A549 (cell line): ENCODE data around the gene SORCS1. TPM values are rescaled to one million over a fixed set of nuclear protein-coding genes. Genes with fewer than 3 reads are reported as not detected.

Experiments used
- ATAC-seq, 2 experiments: fragments of 200-7000 bp in 1 of 2; fragments of >200 bp in 1 of 2; cut with Nextera tagmentation in 1 of 2; cut with Tn5 transposase in 1 of 2; 3 replicates each; pipeline versions ENCODE4 v1.8.0 to v1.9.1; 2018 to 2020; ENCODE audit warnings: mild to moderate bottlenecking in 1 of 2, moderate library complexity in 1 of 2
- CTCF ChIA-PET: fragments of 300-600 bp; sonication (Branson Sonifier 250); formaldehyde crosslinking; extraction: SDS; loops from one replicate; lab custom pipeline; 2021; ENCODE audit warnings: antibody characterized with exemption, inconsistent platforms; lab: Yijun Ruan, JAX
- POLR2A ChIA-PET: fragments of 350-600 bp; formaldehyde crosslinking; extraction: SDS; loops from one replicate; lab custom pipeline; 2021; ENCODE audit warnings: antibody characterized with exemption, inconsistent platforms; lab: Yijun Ruan, JAX
- DNase-seq, 2 experiments: peaks; one replicate each; pipeline versions ENCODE4 v3.0.0 to v3.0.0-alpha.2; 2011 to 2016; ENCODE audit warnings: low read depth in 1 of 2, low spot score in 1 of 2
- FAIRE-seq: peaks from 2 replicates; lab custom pipeline; 2011; peaks lifted over from hg19 to GRCh38; lab: Jason Lieb, UNC
- H3K27ac ChIP-seq, 2 experiments: fragments of >200 bp; sonication (Bioruptor Twin); formaldehyde crosslinking; 3 replicates each; pipeline ENCODE4 v1.5.1; 2016 to 2017
- H3K4me1 ChIP-seq: fragments of >200 bp; sonication (Bioruptor Twin); formaldehyde crosslinking; 3 replicates; pipeline ENCODE4 v1.6.1; 2016
- H3K4me2 ChIP-seq: fragments of >200 bp; sonication (Bioruptor Twin); formaldehyde crosslinking; 3 replicates; pipeline ENCODE4 v1.6.1; 2016
- H3K4me3 ChIP-seq: fragments of >200 bp; sonication (Bioruptor Twin); formaldehyde crosslinking; 3 replicates; pipeline ENCODE4 v1.5.1; 2016
- H3K9me3 ChIP-seq: fragments of >200 bp; sonication (Bioruptor Twin); formaldehyde crosslinking; 3 replicates; pipeline ENCODE4 v1.6.1; 2016
- CBX8 ChIP-seq: fragments of 200-600 bp; sonication (generic); IDR thresholded peaks from 2 replicates; pipeline ENCODE4 v1.6.1; 2016
- CEBPB ChIP-seq, 2 experiments: fragments of >200 bp in 1 of 2; sonication (Bioruptor Twin) in 1 of 2; formaldehyde crosslinking in 1 of 2; IDR thresholded peaks; 2 replicates each; pipeline ENCODE4 v1.6.1; 2012 to 2016
- EHF ChIP-seq: fragments of 250-450 bp; sonication (Bioruptor Pico); IDR thresholded peaks from 2 replicates; pipeline ENCODE4 v1.5.0; 2020; ENCODE audit warnings: mild to moderate bottlenecking
- EP300 ChIP-seq, 2 experiments: fragments of >200 bp; sonication (Bioruptor Twin); formaldehyde crosslinking; IDR thresholded peaks; 2 replicates in 1 of 2; 3 replicates in 1 of 2; pipeline ENCODE4 v1.6.1; 2016 to 2017
- ESRRA ChIP-seq: fragments of 150-350 bp; IDR thresholded peaks from 2 replicates; pipeline ENCODE4 v1.6.1; 2014; ENCODE audit warnings: mild to moderate bottlenecking, low read length, borderline replicate concordance
- FOSB ChIP-seq: fragments of 250-450 bp; sonication (Bioruptor Pico); IDR thresholded peaks from 2 replicates; pipeline ENCODE4 v1.5.0; 2020; ENCODE audit warnings: mild to moderate bottlenecking, moderate library complexity
- FOSL2 ChIP-seq, 2 experiments: fragments of 450-650 bp in 1 of 2; fragments of >200 bp in 1 of 2; sonication (Bioruptor Twin) in 1 of 2; formaldehyde crosslinking; IDR thresholded peaks; 2 replicates each; pipeline versions ENCODE4 v1.5.0 to v1.6.1; 2016 to 2020; ENCODE audit warnings: mild to moderate bottlenecking in 1 of 2, moderate library complexity in 1 of 2
- HDAC2 ChIP-seq: fragments of 200-600 bp; sonication (generic); IDR thresholded peaks from 2 replicates; pipeline ENCODE4 v1.6.1; 2016
- HOXA7 ChIP-seq: fragments of 250-450 bp; sonication (Bioruptor Pico); IDR thresholded peaks from 2 replicates; pipeline ENCODE4 v1.5.0; 2020; ENCODE audit warnings: mild to moderate bottlenecking, moderate library complexity
- HOXB13 ChIP-seq: fragments of 250-450 bp; sonication (Bioruptor Pico); IDR thresholded peaks from 2 replicates; pipeline ENCODE4 v1.5.0; 2020; ENCODE audit warnings: low read depth, mild to moderate bottlenecking, moderate library complexity
- HOXB5 ChIP-seq: fragments of 250-450 bp; sonication (Bioruptor Pico); IDR thresholded peaks from 2 replicates; pipeline ENCODE4 v1.5.0; 2020; ENCODE audit warnings: mild to moderate bottlenecking, moderate library complexity
- KDM1A ChIP-seq: fragments of 200-600 bp; sonication (generic); IDR thresholded peaks from 2 replicates; pipeline ENCODE4 v1.6.1; 2016; ENCODE audit warnings: low read depth, mild to moderate bottlenecking
- MAFK ChIP-seq: fragments of 450-650 bp; IDR thresholded peaks from 2 replicates; pipeline ENCODE4 v1.6.1; 2014; ENCODE audit not compliant: partially characterized antibody
- NR3C1 ChIP-seq: fragments of >200 bp; sonication (Bioruptor Twin); formaldehyde crosslinking; IDR thresholded peaks from 3 replicates; pipeline ENCODE4 v1.6.1; 2017
- PHF8 ChIP-seq: fragments of 200-600 bp; sonication (generic); IDR thresholded peaks from 2 replicates; pipeline ENCODE4 v1.6.1; 2016; ENCODE audit warnings: low read depth, mild to moderate bottlenecking, antibody characterized with exemption, moderate library complexity, borderline replicate concordance
- RAD21 ChIP-seq, 2 experiments: fragments of >200 bp in 1 of 2; sonication (Bioruptor Twin) in 1 of 2; formaldehyde crosslinking in 1 of 2; IDR thresholded peaks in 1 of 2; conservative IDR thresholded peaks in 1 of 2; 2 replicates in 1 of 2; 3 replicates in 1 of 2; pipeline ENCODE4 v1.6.1; 2012 to 2018; ENCODE audit warnings: inconsistent platforms in 1 of 2
- RARB ChIP-seq: fragments of 250-450 bp; sonication (Bioruptor Pico); IDR thresholded peaks from 2 replicates; pipeline ENCODE4 v1.8.0; 2021; ENCODE audit warnings: mild to moderate bottlenecking, moderate library complexity
- RCOR1 ChIP-seq: fragments of 150-350 bp; IDR thresholded peaks from 2 replicates; pipeline ENCODE4 v1.6.1; 2014; ENCODE audit warnings: antibody characterized with exemption, low read length, low read depth
- RFX5 ChIP-seq: fragments of 450-650 bp; IDR thresholded peaks from 2 replicates; pipeline ENCODE4 v1.7.1; 2014; ENCODE audit warnings: antibody characterized with exemption, mild to moderate bottlenecking, moderate library complexity
- RNF2 ChIP-seq: fragments of 200-600 bp; sonication (generic); IDR thresholded peaks from 2 replicates; pipeline ENCODE4 v1.6.1; 2016; ENCODE audit warnings: low read depth, mild to moderate bottlenecking, antibody characterized with exemption, moderate library complexity, borderline replicate concordance
- TFCP2L1 ChIP-seq: fragments of 250-450 bp; sonication (Bioruptor Pico); IDR thresholded peaks from 2 replicates; pipeline ENCODE4 v1.5.0; 2021; ENCODE audit warnings: mild to moderate bottlenecking
- TP53 ChIP-seq: fragments of 250-450 bp; sonication (Bioruptor Pico); IDR thresholded peaks from 2 replicates; pipeline ENCODE4 v1.5.0; 2021; ENCODE audit warnings: mild to moderate bottlenecking, moderate library complexity
- ZFP36 ChIP-seq: fragments of 450-650 bp; IDR thresholded peaks from 2 replicates; pipeline ENCODE4 v1.6.1; 2014; ENCODE audit warnings: borderline replicate concordance; ENCODE audit not compliant: partially characterized antibody
- ZNF302 ChIP-seq: fragments of 250-450 bp; sonication (Bioruptor Pico); IDR thresholded peaks from 2 replicates; pipeline ENCODE4 v1.9.0; 2021; ENCODE audit warnings: inconsistent platforms, mild to moderate bottlenecking, moderate library complexity
- ZSCAN20 ChIP-seq: fragments of 250-450 bp; sonication (Bioruptor Pico); IDR thresholded peaks from 2 replicates; pipeline ENCODE4 v1.8.0; 2022; ENCODE audit warnings: mild to moderate bottlenecking, moderate library complexity
- WGBS: methylation state at CpG from one replicate; pipeline ENCODE4 v1.1.6; 2017; ENCODE audit errors: missing lambda C conversion rate; 5-methylcytosine and 5-hydroxymethylcytosine counted together
- polyA plus RNA-seq, 4 experiments: library from polyadenylated mRNA; depleted of rRNA in 3 of 4; stranded (reverse); fragments of >200 nt; fragmentation: RNase III in 1 of 4; extraction: RNeasy Plus Mini Kit Qiagen cat#74134 plus additional on column Dnase treatment in 1 of 4; gene quantifications; 2 replicates in 3 of 4; 3 replicates in 1 of 4; pipeline ENCODE4 v1.2.3, GENCODE V29; 2011 to 2017
- TF ChIP-seq, protein P1 (sequence below): fragments of 150-350 bp; IDR thresholded peaks from 2 replicates; pipeline ENCODE4 v1.6.1; 2014; ENCODE audit warnings: low read depth, mild to moderate bottlenecking, low read length
- TF ChIP-seq, protein P2 (sequence below): IDR thresholded peaks from 2 replicates; pipeline ENCODE4 v1.6.1; 2012
- TF ChIP-seq, protein P3 (sequence below): IDR thresholded peaks from 2 replicates; pipeline ENCODE4 v1.6.1; 2012; ENCODE audit warnings: low read depth, borderline replicate concordance
- TF ChIP-seq, protein P4 (sequence below): fragments of 250-450 bp; sonication (Bioruptor Pico); IDR thresholded peaks from 2 replicates; pipeline ENCODE4 v1.5.0; 2020; ENCODE audit warnings: low read depth, mild to moderate bottlenecking, moderate library complexity

The SORCS1 gene
- polyA plus RNA-seq, 2 of the 4 experiments (the other 2 are of a cell fraction), result not detected

DNA sequence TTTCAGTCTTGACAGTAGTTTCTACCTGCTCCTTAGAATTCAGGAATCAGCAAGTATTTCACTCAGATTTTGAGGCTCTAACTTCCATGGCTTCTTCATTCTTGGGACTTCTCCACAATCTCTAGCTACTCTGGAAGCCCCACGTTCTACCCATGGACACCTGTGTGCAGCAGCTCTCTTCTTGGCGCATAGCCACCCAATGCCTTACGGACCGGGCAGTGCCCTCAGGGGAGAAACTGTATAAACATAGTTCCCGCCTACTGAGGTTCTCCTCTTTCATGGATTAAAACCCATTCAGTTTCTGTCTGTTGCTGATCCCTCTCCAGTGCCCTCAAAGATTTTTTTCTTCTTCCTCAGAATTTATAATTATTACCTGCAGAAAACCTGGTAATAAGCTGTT is 177.1 kb downstream of the SORCS1 start:
- CTCF ChIA-PET, result interaction anchor here (0.7 kb wide), 1 partner anchor 143 kb away, joined by 3 read pairs; no protein-coding TSS in a partner anchor
- H3K4me3 ChIP-seq, result no peak overlapping the region
- 13% methylated on average over 5 of the region's 5 CpGs for WGBS
- H3K9me3 ChIP-seq, result no peaks in the 10 kb centered on the region
- TF ChIP-seq FOSL2 (IDR thresholded peaks at IDR 0.05) (no peak), FOSL2 (CRISPR knock-in tag; IDR thresholded peaks at IDR 0.05) (no peak), TP53 (no peak), CBX8 (no peak), KDM1A (no peak), HOXB5 (CRISPR knock-in tag) (no peak), ZSCAN20 (CRISPR knock-in tag) (no peak), FOSB (CRISPR knock-in tag) (no peak), RFX5 (no peak), RAD21 (conservative IDR thresholded peaks at IDR 0.05 in 1 of 2, IDR thresholded peaks at IDR 0.05 in 1 of 2) (no peak), NR3C1 (no peak), RCOR1 (no peak), RNF2 (no peak), ZFP36 (no peak), HDAC2 (no peak), PHF8 (no peak), HOXB13 (CRISPR knock-in tag) (no peak), HOXA7 (no peak)
- TF ChIP-seq, protein P1, sequence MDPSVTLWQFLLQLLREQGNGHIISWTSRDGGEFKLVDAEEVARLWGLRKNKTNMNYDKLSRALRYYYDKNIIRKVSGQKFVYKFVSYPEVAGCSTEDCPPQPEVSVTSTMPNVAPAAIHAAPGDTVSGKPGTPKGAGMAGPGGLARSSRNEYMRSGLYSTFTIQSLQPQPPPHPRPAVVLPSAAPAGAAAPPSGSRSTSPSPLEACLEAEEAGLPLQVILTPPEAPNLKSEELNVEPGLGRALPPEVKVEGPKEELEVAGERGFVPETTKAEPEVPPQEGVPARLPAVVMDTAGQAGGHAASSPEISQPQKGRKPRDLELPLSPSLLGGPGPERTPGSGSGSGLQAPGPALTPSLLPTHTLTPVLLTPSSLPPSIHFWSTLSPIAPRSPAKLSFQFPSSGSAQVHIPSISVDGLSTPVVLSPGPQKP, result no peak
- TF ChIP-seq, protein P2, sequence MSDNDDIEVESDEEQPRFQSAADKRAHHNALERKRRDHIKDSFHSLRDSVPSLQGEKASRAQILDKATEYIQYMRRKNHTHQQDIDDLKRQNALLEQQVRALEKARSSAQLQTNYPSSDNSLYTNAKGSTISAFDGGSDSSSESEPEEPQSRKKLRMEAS, result no peak
- TF ChIP-seq, protein P3, sequence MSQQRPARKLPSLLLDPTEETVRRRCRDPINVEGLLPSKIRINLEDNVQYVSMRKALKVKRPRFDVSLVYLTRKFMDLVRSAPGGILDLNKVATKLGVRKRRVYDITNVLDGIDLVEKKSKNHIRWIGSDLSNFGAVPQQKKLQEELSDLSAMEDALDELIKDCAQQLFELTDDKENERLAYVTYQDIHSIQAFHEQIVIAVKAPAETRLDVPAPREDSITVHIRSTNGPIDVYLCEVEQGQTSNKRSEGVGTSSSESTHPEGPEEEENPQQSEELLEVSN, result no peak
- no peak overlapping the region for H3K27ac ChIP-seq
- ATAC-seq, result no peak
- no peak overlapping the region for H3K4me2 ChIP-seq
- DNase-seq, result no peak
- POLR2A ChIA-PET, result no interaction called here
- no peak for FAIRE-seq
- H3K4me1 ChIP-seq, result no peaks in the 10 kb centered on the region

DNA sequence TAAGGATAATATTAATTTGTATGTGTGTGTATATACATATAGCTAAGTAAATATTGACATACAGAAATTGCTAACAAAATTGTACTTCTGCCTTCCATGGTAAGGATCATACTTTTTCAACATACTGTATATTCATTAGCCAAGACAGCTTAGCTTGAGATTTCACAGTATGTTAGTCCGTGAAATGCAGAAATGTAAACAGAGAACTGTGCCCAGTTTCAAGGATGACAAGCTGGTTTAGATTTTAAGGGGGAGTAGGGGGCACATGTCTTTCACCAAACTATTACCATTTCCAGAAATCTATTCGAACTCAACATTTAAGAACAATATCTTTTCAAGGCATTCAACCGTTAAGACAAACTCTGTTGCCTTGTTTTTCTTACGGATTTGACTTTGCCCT is 182.2 kb downstream of the SORCS1 start:
- no peak for TF ChIP-seq ZNF302 (CRISPR knock-in tag)
- no peak overlapping the region for H3K27ac ChIP-seq
- no peak overlapping the region for H3K4me2 ChIP-seq
- no peak overlapping the region for H3K4me3 ChIP-seq
- DNase-seq (no peak), ATAC-seq (no peak), FAIRE-seq (no peak)
- H3K4me1 ChIP-seq, result no peaks in the 10 kb centered on the region
- ChIA-PET CTCF (no interaction called here), POLR2A (no interaction called here)
- WGBS, result 2% methylated on average over 4 of the region's 4 CpGs
- no peaks in the 10 kb centered on the region for H3K9me3 ChIP-seq

GRCh38 chr10:106981452-106982075 is 182.9 kb downstream of the SORCS1 start:
- H3K9me3 ChIP-seq, result no peaks in the 10 kb centered on the region
- CTCF ChIA-PET, result no interaction called here
- no peak overlapping the region for H3K4me3 ChIP-seq
- POLR2A ChIA-PET, result no interaction called here
- FAIRE-seq (no peak), DNase-seq (no peak), ATAC-seq (no peak)
- WGBS, result 1% methylated on average over 6 of the region's 6 CpGs
- TF ChIP-seq TFCP2L1 (no peak), FOSB (CRISPR knock-in tag) (no peak), EP300 (IDR thresholded peaks at IDR 0.05) (no peak), CEBPB (IDR thresholded peaks at IDR 0.05) (no peak), ESRRA (no peak), RARB (CRISPR knock-in tag) (no peak), MAFK (no peak), RCOR1 (no peak), EHF (CRISPR knock-in tag) (no peak)
- TF ChIP-seq, protein P4, sequence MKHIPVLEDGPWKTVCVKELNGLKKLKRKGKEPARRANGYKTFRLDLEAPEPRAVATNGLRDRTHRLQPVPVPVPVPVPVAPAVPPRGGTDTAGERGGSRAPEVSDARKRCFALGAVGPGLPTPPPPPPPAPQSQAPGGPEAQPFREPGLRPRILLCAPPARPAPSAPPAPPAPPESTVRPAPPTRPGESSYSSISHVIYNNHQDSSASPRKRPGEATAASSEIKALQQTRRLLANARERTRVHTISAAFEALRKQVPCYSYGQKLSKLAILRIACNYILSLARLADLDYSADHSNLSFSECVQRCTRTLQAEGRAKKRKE, result no peak
- H3K27ac ChIP-seq, result no peak overlapping the region
- H3K4me2 ChIP-seq, result no peak overlapping the region
- H3K4me1 ChIP-seq, result no peaks in the 10 kb centered on the region
